HEK293 (cell line): ENCODE data around the gene FGR.

ENCODE experiments used
- CTCF ChIA-PET: fragments of 350-600 bp; formaldehyde crosslinking; extraction: SDS; loops from one replicate; lab custom pipeline; 2021; ENCODE audit warnings: antibody characterized with exemption; lab: Yijun Ruan, JAX
- POLR2A ChIA-PET: fragments of 300-600 bp; formaldehyde crosslinking; extraction: SDS; loops from one replicate; lab custom pipeline; 2020; ENCODE audit warnings: antibody characterized with exemption, inconsistent platforms; lab: Yijun Ruan, JAX
- H3K27ac ChIP-seq: fragments of 200-500 bp; sonication (Bioruptor generic); 2 replicates; pipeline ENCODE4 v1.5.1; 2014; ENCODE audit warnings: low read depth, low read length, control low read depth, inconsistent platforms; ENCODE audit errors: extremely low read depth
- H3K36me3 ChIP-seq, 2 experiments: fragments of 200-500 bp in 1 of 2; sonication (Bioruptor generic) in 1 of 2; 1 replicate in 1 of 2; 2 replicates in 1 of 2; pipeline ENCODE4 v1.5.1; 2014 to 2017; ENCODE audit warnings: inconsistent platforms in 2 of 2, low read length in 2 of 2; ENCODE audit not compliant: control insufficient read depth in 2 of 2, insufficient read depth in 1 of 2
- H3K4me1 ChIP-seq: fragments of 200-500 bp; sonication (Bioruptor generic); 2 replicates; pipeline ENCODE4 v1.5.1; 2014; ENCODE audit warnings: mild to moderate bottlenecking, low read length, inconsistent platforms; ENCODE audit not compliant: control insufficient read depth, insufficient read depth
- H3K4me3 ChIP-seq: 2 replicates; pipeline ENCODE4 v1.5.1; 2011; ENCODE audit warnings: low read depth, mild to moderate bottlenecking, control low read depth, low read length, moderate library complexity
- H3K9me3 ChIP-seq: fragments of 200-500 bp; sonication (Bioruptor generic); 2 replicates; pipeline ENCODE4 v1.5.1; 2014; ENCODE audit warnings: low read depth, low read length, inconsistent platforms; ENCODE audit not compliant: control insufficient read depth, insufficient read depth
- GLIS2 ChIP-seq: fragments of 450-650 bp; formaldehyde crosslinking; IDR thresholded peaks from 2 replicates; pipeline ENCODE4 v1.5.1; 2016; ENCODE audit warnings: missing biosample characterization, missing genetic modification characterization
- SETDB1 ChIP-seq: IDR thresholded peaks from one replicate; pipeline ENCODE4 v1.6.1; 2017; ENCODE audit warnings: mild to moderate bottlenecking, low read length, moderate library complexity, mixed read lengths; ENCODE audit not compliant: insufficient read length
- TRIM28 ChIP-seq: IDR thresholded peaks from 2 replicates; pipeline ENCODE4 v1.6.1; 2011; ENCODE audit warnings: low read length, control low read depth, borderline replicate concordance
- ZBTB10 ChIP-seq: fragments of 450-650 bp; formaldehyde crosslinking; IDR thresholded peaks from 2 replicates; pipeline ENCODE4 v1.5.1; 2016; ENCODE audit warnings: missing biosample characterization, missing genetic modification characterization
- ZBTB21 ChIP-seq: fragments of 450-650 bp; formaldehyde crosslinking; IDR thresholded peaks from 2 replicates; pipeline ENCODE4 v1.5.1; 2017; ENCODE audit warnings: missing biosample characterization, missing genetic modification characterization
- ZIC2 ChIP-seq: fragments of 450-650 bp; formaldehyde crosslinking; IDR thresholded peaks from 2 replicates; pipeline ENCODE4 v1.5.1; 2016; ENCODE audit warnings: missing biosample characterization, missing genetic modification characterization
- ZNF146 ChIP-seq: fragments of 450-650 bp; formaldehyde crosslinking; IDR thresholded peaks from 2 replicates; pipeline ENCODE4 v1.5.1; 2016; ENCODE audit warnings: missing biosample characterization, missing genetic modification characterization
- ZNF16 ChIP-seq: fragments of 450-650 bp; formaldehyde crosslinking; IDR thresholded peaks from 2 replicates; pipeline ENCODE4 v1.5.1; 2016; ENCODE audit warnings: low read depth, missing biosample characterization, missing genetic modification characterization
- ZNF184 ChIP-seq: fragments of 450-650 bp; IDR thresholded peaks from 2 replicates; pipeline ENCODE4 v1.5.1; 2018; ENCODE audit warnings: missing biosample characterization, mild to moderate bottlenecking, missing genetic modification characterization
- ZNF2 ChIP-seq: fragments of 450-650 bp; formaldehyde crosslinking; IDR thresholded peaks from 2 replicates; pipeline ENCODE4 v1.5.1; 2016; ENCODE audit warnings: missing biosample characterization, missing genetic modification characterization
- ZNF239 ChIP-seq: fragments of 450-650 bp; formaldehyde crosslinking; IDR thresholded peaks from 2 replicates; pipeline ENCODE4 v1.5.1; 2016; ENCODE audit warnings: missing biosample characterization, missing genetic modification characterization
- ZNF335 ChIP-seq: fragments of 450-650 bp; formaldehyde crosslinking; conservative IDR thresholded peaks from 2 replicates; pipeline ENCODE4 v1.5.1; 2016; ENCODE audit warnings: missing biosample characterization, missing genetic modification characterization
- ZNF423 ChIP-seq: fragments of 450-650 bp; formaldehyde crosslinking; IDR thresholded peaks from 2 replicates; pipeline ENCODE4 v1.5.1; 2016; ENCODE audit warnings: missing biosample characterization, missing genetic modification characterization
- ZNF433 ChIP-seq: fragments of 450-650 bp; formaldehyde crosslinking; IDR thresholded peaks from 2 replicates; pipeline ENCODE4 v1.5.1; 2016; ENCODE audit warnings: missing biosample characterization, missing genetic modification characterization, low read depth
- ZNF555 ChIP-seq: fragments of 450-650 bp; formaldehyde crosslinking; conservative IDR thresholded peaks from 2 replicates; pipeline ENCODE4 v1.5.1; 2017; ENCODE audit warnings: missing biosample characterization, mild to moderate bottlenecking, missing genetic modification characterization, inconsistent platforms
- ZNF621 ChIP-seq: fragments of 450-650 bp; formaldehyde crosslinking; IDR thresholded peaks from 2 replicates; pipeline ENCODE4 v1.5.1; 2017; ENCODE audit warnings: missing biosample characterization, missing genetic modification characterization
- ZNF626 ChIP-seq: fragments of 450-650 bp; sonication (Bioruptor Pico); formaldehyde crosslinking; IDR thresholded peaks from 2 replicates; pipeline ENCODE4 v1.5.1; 2018; ENCODE audit warnings: missing biosample characterization, missing genetic modification characterization, inconsistent platforms
- ZNF664 ChIP-seq: fragments of 450-650 bp; formaldehyde crosslinking; IDR thresholded peaks from 2 replicates; pipeline ENCODE4 v1.5.1; 2016; ENCODE audit warnings: missing biosample characterization, missing genetic modification characterization
- ZNF701 ChIP-seq: fragments of 450-650 bp; formaldehyde crosslinking; IDR thresholded peaks from 2 replicates; pipeline ENCODE4 v1.5.1; 2016; ENCODE audit warnings: missing biosample characterization, missing genetic modification characterization
- ZNF776 ChIP-seq: fragments of 450-650 bp; formaldehyde crosslinking; IDR thresholded peaks from 2 replicates; pipeline ENCODE4 v1.5.0; 2017; ENCODE audit warnings: missing biosample characterization, missing genetic modification characterization, borderline replicate concordance
- ZNF843 ChIP-seq: fragments of 450-650 bp; formaldehyde crosslinking; IDR thresholded peaks from 2 replicates; pipeline ENCODE4 v1.5.1; 2016; ENCODE audit warnings: missing biosample characterization, missing genetic modification characterization
- ZSCAN23 ChIP-seq: fragments of 450-650 bp; formaldehyde crosslinking; IDR thresholded peaks from 2 replicates; pipeline ENCODE4 v1.5.1; 2016; ENCODE audit warnings: missing biosample characterization, missing genetic modification characterization
- ZSCAN4 ChIP-seq: fragments of 450-650 bp; formaldehyde crosslinking; IDR thresholded peaks from 2 replicates; pipeline ENCODE4 v1.5.1; 2017; ENCODE audit warnings: missing biosample characterization, missing genetic modification characterization
- TF ChIP-seq, protein P1 (sequence below): fragments of 450-650 bp; formaldehyde crosslinking; IDR thresholded peaks from 2 replicates; pipeline ENCODE4 v1.5.1; 2016; ENCODE audit warnings: missing biosample characterization, missing genetic modification characterization
- TF ChIP-seq, protein P2 (sequence below): fragments of 450-650 bp; formaldehyde crosslinking; IDR thresholded peaks from 2 replicates; pipeline ENCODE4; 2016; ENCODE audit warnings: missing biosample characterization, missing genetic modification characterization

FGR gene

DNA sequence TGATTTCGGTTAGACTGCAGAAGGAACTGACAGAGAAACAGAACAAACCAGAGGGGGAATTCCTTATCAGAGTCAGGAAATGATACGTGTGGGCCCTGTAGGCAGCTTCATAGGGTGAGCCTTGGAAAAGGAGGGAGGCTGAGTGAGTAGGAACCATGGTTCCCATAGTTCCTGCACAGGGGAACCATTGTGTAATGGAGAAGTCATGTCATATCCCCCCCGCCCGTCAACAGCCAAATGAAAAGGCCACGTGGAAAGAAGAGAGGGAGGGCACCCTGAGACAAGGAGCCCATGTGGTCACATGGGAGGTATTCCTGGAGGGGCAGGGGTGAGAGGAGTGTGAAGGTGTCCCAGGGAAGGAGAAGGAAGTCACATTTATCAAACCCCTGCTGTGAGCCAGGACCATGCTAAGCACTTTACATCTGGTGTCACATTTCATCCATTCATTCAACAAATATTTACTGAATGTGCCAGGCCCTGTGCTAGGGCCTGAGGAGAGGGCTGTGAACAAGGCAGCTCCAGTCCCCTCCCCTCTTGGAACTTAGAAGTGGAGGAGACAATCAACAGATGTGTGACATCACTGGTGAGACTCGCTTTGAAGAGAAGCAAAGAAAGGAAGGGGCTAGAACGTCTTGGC is 15.7 kb upstream of the FGR start (continued):
- peak; percentile 88 for TF ChIP-seq GLIS2 (tag by site-specific recombination)
- TF ChIP-seq, protein P1, sequence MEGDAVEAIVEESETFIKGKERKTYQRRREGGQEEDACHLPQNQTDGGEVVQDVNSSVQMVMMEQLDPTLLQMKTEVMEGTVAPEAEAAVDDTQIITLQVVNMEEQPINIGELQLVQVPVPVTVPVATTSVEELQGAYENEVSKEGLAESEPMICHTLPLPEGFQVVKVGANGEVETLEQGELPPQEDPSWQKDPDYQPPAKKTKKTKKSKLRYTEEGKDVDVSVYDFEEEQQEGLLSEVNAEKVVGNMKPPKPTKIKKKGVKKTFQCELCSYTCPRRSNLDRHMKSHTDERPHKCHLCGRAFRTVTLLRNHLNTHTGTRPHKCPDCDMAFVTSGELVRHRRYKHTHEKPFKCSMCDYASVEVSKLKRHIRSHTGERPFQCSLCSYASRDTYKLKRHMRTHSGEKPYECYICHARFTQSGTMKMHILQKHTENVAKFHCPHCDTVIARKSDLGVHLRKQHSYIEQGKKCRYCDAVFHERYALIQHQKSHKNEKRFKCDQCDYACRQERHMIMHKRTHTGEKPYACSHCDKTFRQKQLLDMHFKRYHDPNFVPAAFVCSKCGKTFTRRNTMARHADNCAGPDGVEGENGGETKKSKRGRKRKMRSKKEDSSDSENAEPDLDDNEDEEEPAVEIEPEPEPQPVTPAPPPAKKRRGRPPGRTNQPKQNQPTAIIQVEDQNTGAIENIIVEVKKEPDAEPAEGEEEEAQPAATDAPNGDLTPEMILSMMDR (tag by site-specific recombination), result no peak
- TF ChIP-seq ZBTB10 (tag by site-specific recombination), result peak; percentile 15; the same call in 1 of the 2 replicates
- TF ChIP-seq SETDB1, result peak; percentile 75
- TF ChIP-seq ZBTB21 (tag by site-specific recombination), result peak; percentile 62
- peak; percentile 64; the same call in 1 of the 2 replicates for TF ChIP-seq ZNF664 (tag by site-specific recombination)
- peak; percentile 66 for TF ChIP-seq ZNF335 (tag by site-specific recombination)
- 0 out of 2 replicates have a peak, but pooled peaks have one; percentile 10 for TF ChIP-seq ZSCAN23 (tag by site-specific recombination)
- peak; percentile 87 for TF ChIP-seq TRIM28
- TF ChIP-seq ZNF621 (tag by site-specific recombination), result no peak
- TF ChIP-seq, protein P2, sequence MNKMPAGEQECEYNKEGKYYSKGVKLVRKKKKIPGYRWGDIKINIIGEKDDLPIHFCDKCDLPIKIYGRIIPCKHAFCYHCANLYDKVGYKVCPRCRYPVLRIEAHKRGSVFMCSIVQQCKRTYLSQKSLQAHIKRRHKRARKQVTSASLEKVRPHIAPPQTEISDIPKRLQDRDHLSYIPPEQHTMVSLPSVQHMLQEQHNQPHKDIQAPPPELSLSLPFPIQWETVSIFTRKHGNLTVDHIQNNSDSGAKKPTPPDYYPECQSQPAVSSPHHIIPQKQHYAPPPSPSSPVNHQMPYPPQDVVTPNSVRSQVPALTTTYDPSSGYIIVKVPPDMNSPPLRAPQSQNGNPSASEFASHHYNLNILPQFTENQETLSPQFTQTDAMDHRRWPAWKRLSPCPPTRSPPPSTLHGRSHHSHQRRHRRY, result no peak
- TF ChIP-seq ZNF555 (tag by site-specific recombination), result no peak

- H3K27ac ChIP-seq, result no peak overlapping the region
- no peak overlapping the region for H3K4me3 ChIP-seq
- H3K36me3 ChIP-seq, result no peaks in the 10 kb centered on the region
- no peak for TF ChIP-seq ZNF776 (tag by site-specific recombination)
- TF ChIP-seq ZNF423, result no peak
- TF ChIP-seq ZNF626, result no peak
- TF ChIP-seq ZNF239 (tag by site-specific recombination), result no peak
- TF ChIP-seq ZNF433 (tag by site-specific recombination), result no peak
- no peak for TF ChIP-seq ZNF16 (tag by site-specific recombination)
- no peak for TF ChIP-seq ZNF701 (tag by site-specific recombination)
- no peak for TF ChIP-seq ZIC2 (tag by site-specific recombination)
- no peak for TF ChIP-seq ZNF843 (tag by site-specific recombination)
- TF ChIP-seq ZNF146 (tag by site-specific recombination), result no peak
- no peak for TF ChIP-seq ZNF2 (tag by site-specific recombination)
- no peak for TF ChIP-seq SETDB1
- TF ChIP-seq ZNF184, result no peak
- no peak for TF ChIP-seq ZSCAN4
- ChIA-PET POLR2A (no interaction called here), CTCF (interaction anchor here (0.6 to 3.3 kb wide), 7 partner anchors 10 to 45 kb away, joined by 3 to 30 read pairs (median 5); no protein-coding TSS in a partner anchor)
- H3K4me1 ChIP-seq, result peaks cover 5% of the 10 kb centered on the region
- no peaks in the 10 kb centered on the region for H3K9me3 ChIP-seq
Observed at GRCh38 chr1:27650171-27650538, 15.2 kb upstream of the FGR start.
